GM12878 (cell line): ENCODE results near the gene STXBP4. TPM values are rescaled to one million over a fixed set of nuclear protein-coding genes. Genes with fewer than 3 reads are reported as not detected.

Source experiments
- ATAC-seq: fragments of 200-7000 bp; cut with Tn5 transposase; 3 replicates; pipeline ENCODE4 v1.9.1; 2020; ENCODE audit warnings: mild to moderate bottlenecking, moderate library complexity
- BruUV-seq: library from RNA; stranded (reverse); fragments of 400-500 nt; replicated peaks from 2 replicates; lab custom pipeline; 2021; lab: Mats Ljungman, UMichigan
- CTCF ChIA-PET: fragments of 300-600 bp; sonication (Branson Sonifier 250); formaldehyde crosslinking; extraction: SDS; loops from one replicate; lab custom pipeline; 2021; ENCODE audit warnings: inconsistent platforms; lab: Yijun Ruan, JAX
- POLR2A ChIA-PET: fragments of 350-600 bp; formaldehyde crosslinking; extraction: SDS; loops from one replicate; lab custom pipeline; 2021; ENCODE audit warnings: inconsistent platforms; lab: Charles Lee
- RAD21 ChIA-PET: fragments of 300-600 bp; sonication (Branson Sonifier 250); formaldehyde crosslinking; loops from one replicate; lab custom pipeline; 2023; ENCODE audit warnings: antibody characterized with exemption; ENCODE audit not compliant: unreplicated experiment; lab: Charles Lee
- SMC1A ChIA-PET: fragments of 300-600 bp; sonication (Branson Sonifier 250); formaldehyde crosslinking; loops from one replicate; lab custom pipeline; 2023; ENCODE audit not compliant: unreplicated experiment, uncharacterized antibody; lab: Charles Lee
- DNase-seq: peaks from one replicate; pipeline ENCODE4 v3.0.0-alpha.2; 2011; ENCODE audit warnings: low read depth, low spot score
- FAIRE-seq: peaks from 3 replicates; lab custom pipeline; 2011; peaks lifted over from hg19 to GRCh38; lab: Jason Lieb, UNC
- H2AFZ ChIP-seq: 2 replicates; pipeline ENCODE4 v1.6.0; 2011; ENCODE audit warnings: low read depth, low read length, control low read depth; ENCODE audit not compliant: control insufficient read depth
- H3K27ac ChIP-seq: 2 replicates; pipeline ENCODE4 v1.5.1; 2011; ENCODE audit warnings: control low read depth; ENCODE audit not compliant: control insufficient read depth, insufficient read depth
- H3K27me3 ChIP-seq, 2 experiments: replicated peaks in 1 of 2; 2 replicates each; pipeline versions ENCODE4 v1.6.0 to v1.6.1; 2011; ENCODE audit warnings: low read length in 1 of 2; ENCODE audit not compliant: control insufficient read depth in 2 of 2, insufficient read depth in 2 of 2
- H3K36me3 ChIP-seq, 2 experiments: 2 replicates each; pipeline ENCODE4 v1.5.1; 2011; ENCODE audit warnings: low read length in 1 of 2; ENCODE audit not compliant: control insufficient read depth in 2 of 2, insufficient read depth in 2 of 2
- H3K4me1 ChIP-seq: 2 replicates; pipeline ENCODE4 v1.6.1; 2011; ENCODE audit warnings: mild to moderate bottlenecking, low read length, moderate library complexity, mixed read lengths; ENCODE audit not compliant: control insufficient read depth, insufficient read depth
- H3K4me2 ChIP-seq: 2 replicates; pipeline ENCODE4 v1.6.0; 2011; ENCODE audit warnings: control low read depth; ENCODE audit not compliant: control insufficient read depth, insufficient read depth
- H3K4me3 ChIP-seq: fragments of 200-600 bp; sonication (generic); 2 replicates; pipeline ENCODE4 v1.5.1; 2016
- H3K79me2 ChIP-seq: 2 replicates; pipeline ENCODE4 v1.6.0; 2011; ENCODE audit warnings: low read length; ENCODE audit not compliant: control insufficient read depth, insufficient read depth
- H3K9ac ChIP-seq: 2 replicates; pipeline ENCODE4 v1.8.0; 2011; ENCODE audit warnings: low read length, control low read depth, mixed read lengths; ENCODE audit not compliant: control insufficient read depth, insufficient read depth
- H3K9me3 ChIP-seq: replicated peaks from 3 replicates; pipeline ENCODE4 v1.5.1; 2011; ENCODE audit warnings: mild to moderate bottlenecking, low read length; ENCODE audit not compliant: control insufficient read depth, insufficient read depth
- H4K20me1 ChIP-seq: 2 replicates; pipeline ENCODE4 v1.6.0; 2011; ENCODE audit not compliant: control insufficient read depth, insufficient read depth
- ASH2L ChIP-seq: fragments of 300-600, 200-600 bp; sonication (generic); IDR thresholded peaks from 2 replicates; pipeline ENCODE4 v1.6.1; 2017; ENCODE audit warnings: low read depth, mild to moderate bottlenecking, borderline replicate concordance
- CTCF ChIP-seq, 3 experiments: IDR thresholded peaks in 2 of 3; conservative IDR thresholded peaks in 1 of 3; 2 replicates each; pipeline ENCODE4 v1.5.1; 2011; ENCODE audit warnings: low read depth in 3 of 3, low read length in 3 of 3, mild to moderate bottlenecking in 3 of 3, control low read depth in 2 of 3, moderate library complexity in 2 of 3, inconsistent platforms in 1 of 3, mixed read lengths in 1 of 3; ENCODE audit not compliant: control insufficient read depth in 2 of 3, insufficient read depth in 1 of 3; ENCODE audit errors: extremely low read depth in 1 of 3
- NR2F1 ChIP-seq: fragments of 450-650 bp; conservative IDR thresholded peaks from 2 replicates; pipeline ENCODE4 v1.6.1; 2017; ENCODE audit warnings: mild to moderate bottlenecking
- RB1 ChIP-seq: fragments of 450-650 bp; formaldehyde crosslinking; IDR thresholded peaks from 2 replicates; pipeline ENCODE4 v1.6.1; 2017; ENCODE audit warnings: mild to moderate bottlenecking, borderline replicate concordance
- RBBP5 ChIP-seq: fragments of 200-600 bp; sonication (generic); conservative IDR thresholded peaks from 2 replicates; pipeline ENCODE4 v1.6.1; 2016
- TCF7 ChIP-seq: IDR thresholded peaks from 2 replicates; pipeline ENCODE4 v1.6.1; 2014; ENCODE audit warnings: antibody characterized with exemption, borderline replicate concordance
- in situ Hi-C: fragments of 300-500 bp; cut with MboI; formaldehyde crosslinking; loops from 9 replicates; pipeline ENCODE4 v1.14.3; 2018; ENCODE audit warnings: mixed read lengths
- intact Hi-C: fragments of 100-400 bp; cut with micrococcal nuclease; formaldehyde crosslinking; loops from one replicate; pipeline ENCODE4 v1.14.2; 2022; ENCODE audit not compliant: unreplicated experiment
- polyA plus RNA-seq, 11 experiments: library from polyadenylated mRNA; depleted of rRNA in 4 of 11; unstranded in 6 of 11; stranded (reverse) in 5 of 11; fragments of >200 nt; fragmentation: Nextera tagmentation in 4 of 11; fragmentation: Illumina TruSeq in 1 of 11; extraction: Ambion mirVana in 4 of 11; extraction: Trizol in 1 of 11; gene quantifications; 1 replicate in 1 of 11; 2 replicates in 10 of 11; pipeline versions ENCODE4 v1.2.1 to v1.2.3, GENCODE V29; 2011 to 2016; ENCODE audit warnings: inconsistent platforms in 2 of 11, missing spikeins in 2 of 11, low read depth in 1 of 11
- total RNA-seq, 4 experiments: library from RNA; depleted of rRNA in 3 of 4; stranded (reverse); fragments of >200 nt in 3 of 4; fragmentation: Illumina TruSeq in 1 of 4; extraction: Trizol in 1 of 4; gene quantifications; 2 replicates each; pipeline versions ENCODE4 v1.2.1 to v1.2.3, GENCODE V29; 2013 to 2021

STXBP4 gene
- total and polyA plus RNA-seq, 10 of the 15 experiments (the other 5 are each of a cell fraction or from before 2014, with no cell fraction given): 4.3 to 11.0 (median 6.7) TPM

- Histone ChIP-seq H3K4me3 (no peak overlapping the region), H4K20me1 (no peaks in the 10 kb centered on the region), H3K4me2 (no peak overlapping the region), H3K36me3 (no peaks in the 10 kb centered on the region)
- CTCF ChIA-PET: interaction anchor here (1.3 kb wide), 1 partner anchor 11 kb away, joined by 3 read pairs; no protein-coding TSS in a partner anchor
- DNase-seq: no peak
- SMC1A ChIA-PET: interaction anchor here (0.7 kb wide), 1 partner anchor 9 kb away, joined by 3 read pairs; no protein-coding TSS in a partner anchor
- no peak for FAIRE-seq
- TF ChIP-seq ASH2L: no peak
- TF ChIP-seq RB1: no peak
- TF ChIP-seq RBBP5: no peak
- TF ChIP-seq CTCF (IDR thresholded peaks at IDR 0.05 in 2 of 3, conservative IDR thresholded peaks at IDR 0.05 in 1 of 3; ENCODE audit: control insufficient read depth in 2 of 3, extremely low read depth in 1 of 3, insufficient read depth in 1 of 3, low read depth in 3 of 3, low read length in 3 of 3): no peak
- no peak for TF ChIP-seq NR2F1
- TF ChIP-seq TCF7: no peak
- TF ChIP-seq, all 136 proteins: peak for 0
- intact Hi-C loops (no loop called here), in situ Hi-C loops (no loop called here)
- ChIA-PET POLR2A (no interaction called here), RAD21 (interaction anchor here (1.1 kb wide), 1 partner anchor 8 kb away, joined by 3 read pairs; no protein-coding TSS in a partner anchor)
- H3K4me1 ChIP-seq: no peaks in the 10 kb centered on the region
- H3K9ac ChIP-seq: no peak overlapping the region
- H2AFZ ChIP-seq: no peak overlapping the region
- no peaks in the 10 kb centered on the region for H3K79me2 ChIP-seq
- BruUV-seq: no TSS peak
- no peaks in the 10 kb centered on the region for H3K27me3 ChIP-seq
- peaks cover 3% of the 10 kb centered on the region; the same call in 2 of the 3 replicates for H3K9me3 ChIP-seq
- no peak for ATAC-seq
- H3K27ac ChIP-seq: no peak overlapping the region
These were observed 13.8 kb downstream of the STXBP4 start for GRCh38 chr17:54982399-54982798.
